Activated CD8-positive, alpha-beta T cell treated with anti-CD3 and anti-CD28 coated beads for 36 hours (primary cell): ENCODE results near the gene AFAP1. TPM values are rescaled to one million over a fixed set of nuclear protein-coding genes. Genes with fewer than 3 reads are reported as not detected.

Experiments used
- ATAC-seq: fragments of 200-7000 bp; cut with Tn5 transposase; one replicate; pipeline ENCODE4 v1.10.0; 2021; ENCODE audit warnings: mild to moderate bottlenecking, moderate library complexity
- CTCF ChIA-PET: fragments of 350-600 bp; sonication (Branson Sonifier 250); formaldehyde crosslinking; loops from one replicate; lab custom pipeline; 2021; ENCODE audit warnings: antibody characterized with exemption; lab: Charles Lee
- POLR2A ChIA-PET: fragments of 350-600 bp; sonication (Branson Sonifier 250); formaldehyde crosslinking; loops from one replicate; lab custom pipeline; 2021; ENCODE audit warnings: antibody characterized with exemption; lab: Charles Lee
- DNase-seq: peaks from one replicate; pipeline ENCODE4 v3.0.0-alpha.2; 2020
- H3K27ac Mint-ChIP-seq: one replicate; pipeline ENCODE4 v1.8.0; 2021; ENCODE audit warnings: mild to moderate bottlenecking, mixed read lengths
- H3K27me3 Mint-ChIP-seq: one replicate; pipeline ENCODE4 v1.8.0; 2021; ENCODE audit warnings: mixed read lengths
- H3K36me3 Mint-ChIP-seq: one replicate; pipeline ENCODE4 v1.8.0; 2021; ENCODE audit warnings: low read depth, mixed read lengths
- H3K4me1 Mint-ChIP-seq: one replicate; pipeline ENCODE4 v1.8.0; 2021; ENCODE audit warnings: low read depth, mixed read lengths
- H3K4me3 Mint-ChIP-seq: one replicate; pipeline ENCODE4 v1.8.0; 2021; ENCODE audit warnings: mild to moderate bottlenecking, moderate library complexity, mixed read lengths
- H3K9me3 Mint-ChIP-seq: one replicate; pipeline ENCODE4 v1.8.0; 2021; ENCODE audit warnings: mixed read lengths
- intact Hi-C: fragments of 100-400 bp; cut with micrococcal nuclease; formaldehyde crosslinking; loops from one replicate; pipeline ENCODE4 v1.10.0; 2022
- total RNA-seq, 2 experiments: library from RNA; stranded (reverse); gene quantifications; one replicate each; pipeline ENCODE4 v1.2.3, GENCODE V29; 2021
- TF ChIP-seq, protein P1 (sequence below): fragments of 200-600 bp; IDR thresholded peaks from one replicate; pipeline ENCODE4 v1.8.0; 2022; ENCODE audit warnings: antibody characterized with exemption, mild to moderate bottlenecking

Gene AFAP1
- total RNA-seq, 2 experiments from 2014 or later: 25.5 to 26.5 TPM

DNA sequence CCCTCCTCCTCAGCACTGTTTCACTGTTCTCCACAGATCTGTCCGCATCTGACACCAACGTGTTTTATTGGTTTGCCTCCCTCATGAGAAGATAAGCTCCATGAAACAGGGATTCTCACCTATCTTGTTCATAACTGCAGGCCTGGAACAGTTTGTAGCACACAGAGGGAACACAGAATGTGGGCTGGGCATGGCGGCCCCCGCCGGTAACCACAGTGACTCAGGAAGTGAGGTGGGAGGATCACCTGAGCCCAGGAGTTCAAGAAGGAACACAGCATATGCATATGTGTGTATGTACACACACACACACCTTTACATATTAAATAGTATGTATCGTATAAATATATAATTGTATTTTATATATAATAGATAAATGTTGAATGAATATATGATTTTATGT, 168.6 kb downstream of the AFAP1 start:
- ATAC-seq (peak; percentile 80), DNase-seq (peak; percentile 63)
- Mint-ChIP-seq H3K27me3 (no peaks in the 10 kb centered on the region), H3K9me3 (no peaks in the 10 kb centered on the region), H3K27ac (peak overlapping the region; percentile 68), H3K4me1 (peaks cover 23% of the 10 kb centered on the region), H3K36me3 (peaks cover 2% of the 10 kb centered on the region), H3K4me3 (no peak overlapping the region)
- CTCF ChIA-PET: interaction anchor here (1.0 to 6.6 kb wide), 5 partner anchors 9 to 34 kb away, joined by 3 to 33 read pairs (median 3); no protein-coding TSS in a partner anchor
- intact Hi-C loops: no loop called here
- POLR2A ChIA-PET: interaction anchor here (1.0 kb wide), 1 partner anchor 12 kb away, joined by 5 read pairs; no protein-coding TSS in a partner anchor
- TF ChIP-seq, protein P1, sequence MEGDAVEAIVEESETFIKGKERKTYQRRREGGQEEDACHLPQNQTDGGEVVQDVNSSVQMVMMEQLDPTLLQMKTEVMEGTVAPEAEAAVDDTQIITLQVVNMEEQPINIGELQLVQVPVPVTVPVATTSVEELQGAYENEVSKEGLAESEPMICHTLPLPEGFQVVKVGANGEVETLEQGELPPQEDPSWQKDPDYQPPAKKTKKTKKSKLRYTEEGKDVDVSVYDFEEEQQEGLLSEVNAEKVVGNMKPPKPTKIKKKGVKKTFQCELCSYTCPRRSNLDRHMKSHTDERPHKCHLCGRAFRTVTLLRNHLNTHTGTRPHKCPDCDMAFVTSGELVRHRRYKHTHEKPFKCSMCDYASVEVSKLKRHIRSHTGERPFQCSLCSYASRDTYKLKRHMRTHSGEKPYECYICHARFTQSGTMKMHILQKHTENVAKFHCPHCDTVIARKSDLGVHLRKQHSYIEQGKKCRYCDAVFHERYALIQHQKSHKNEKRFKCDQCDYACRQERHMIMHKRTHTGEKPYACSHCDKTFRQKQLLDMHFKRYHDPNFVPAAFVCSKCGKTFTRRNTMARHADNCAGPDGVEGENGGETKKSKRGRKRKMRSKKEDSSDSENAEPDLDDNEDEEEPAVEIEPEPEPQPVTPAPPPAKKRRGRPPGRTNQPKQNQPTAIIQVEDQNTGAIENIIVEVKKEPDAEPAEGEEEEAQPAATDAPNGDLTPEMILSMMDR: no peak

DNA sequence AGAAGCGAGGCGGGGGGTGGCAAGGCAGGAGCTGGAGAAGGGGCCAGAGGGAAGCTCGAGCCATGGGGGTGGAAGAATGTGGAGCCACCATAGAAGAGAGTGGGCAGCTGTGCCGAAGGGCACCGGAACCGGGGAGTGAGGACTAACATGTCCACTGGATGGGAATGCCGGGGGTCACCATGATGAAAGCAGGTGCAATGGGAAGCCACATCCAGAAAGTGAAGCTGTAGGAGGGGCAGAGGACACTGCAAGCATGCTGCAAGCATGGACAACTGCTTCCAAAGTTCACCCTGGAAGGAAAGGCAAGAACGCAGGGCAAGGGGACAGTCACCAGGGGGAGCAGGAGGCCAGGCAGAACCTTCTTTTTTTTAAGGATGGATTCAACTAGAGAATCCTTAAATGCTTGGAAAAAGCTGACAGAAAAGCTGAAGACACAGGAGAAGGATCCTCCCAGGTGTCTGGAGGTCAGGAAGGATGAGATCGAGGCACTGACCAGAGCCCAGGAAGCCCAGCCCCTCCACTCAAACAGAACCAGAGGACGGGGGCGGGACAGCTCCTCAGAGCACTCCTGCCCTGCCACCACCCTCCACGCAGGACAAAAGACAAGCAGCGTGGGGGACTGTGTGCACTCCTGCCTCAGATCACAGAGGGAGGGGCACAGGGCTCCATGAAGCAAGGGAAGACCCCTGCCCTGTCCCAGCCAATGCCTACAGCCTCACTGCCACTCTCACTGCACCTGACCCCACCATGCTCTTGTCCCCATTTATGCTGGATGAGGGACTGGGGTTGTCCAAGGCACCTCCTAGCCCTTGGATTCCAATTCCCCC, 169.2 kb downstream of the AFAP1 start:
- TF ChIP-seq, protein P1: no peak
- Mint-ChIP-seq H3K36me3 (peaks cover 2% of the 10 kb centered on the region), H3K27me3 (no peaks in the 10 kb centered on the region), H3K4me1 (peaks cover 23% of the 10 kb centered on the region), H3K27ac (peak overlapping the region; percentile 68), H3K4me3 (no peak overlapping the region), H3K9me3 (no peaks in the 10 kb centered on the region)
- DNase-seq: peak; percentile 28
- peak; percentile 29 for ATAC-seq
- intact Hi-C loops: no loop called here
- ChIA-PET CTCF (interaction anchor here (1.0 to 6.6 kb wide), 6 partner anchors 8 to 35 kb away, joined by 3 to 33 read pairs (median 3); no protein-coding TSS in a partner anchor), POLR2A (interaction anchor here (1.0 to 3.0 kb wide), 2 partner anchors 8 to 11 kb away, joined by 5 to 9 read pairs; no protein-coding TSS in a partner anchor)

DNA sequence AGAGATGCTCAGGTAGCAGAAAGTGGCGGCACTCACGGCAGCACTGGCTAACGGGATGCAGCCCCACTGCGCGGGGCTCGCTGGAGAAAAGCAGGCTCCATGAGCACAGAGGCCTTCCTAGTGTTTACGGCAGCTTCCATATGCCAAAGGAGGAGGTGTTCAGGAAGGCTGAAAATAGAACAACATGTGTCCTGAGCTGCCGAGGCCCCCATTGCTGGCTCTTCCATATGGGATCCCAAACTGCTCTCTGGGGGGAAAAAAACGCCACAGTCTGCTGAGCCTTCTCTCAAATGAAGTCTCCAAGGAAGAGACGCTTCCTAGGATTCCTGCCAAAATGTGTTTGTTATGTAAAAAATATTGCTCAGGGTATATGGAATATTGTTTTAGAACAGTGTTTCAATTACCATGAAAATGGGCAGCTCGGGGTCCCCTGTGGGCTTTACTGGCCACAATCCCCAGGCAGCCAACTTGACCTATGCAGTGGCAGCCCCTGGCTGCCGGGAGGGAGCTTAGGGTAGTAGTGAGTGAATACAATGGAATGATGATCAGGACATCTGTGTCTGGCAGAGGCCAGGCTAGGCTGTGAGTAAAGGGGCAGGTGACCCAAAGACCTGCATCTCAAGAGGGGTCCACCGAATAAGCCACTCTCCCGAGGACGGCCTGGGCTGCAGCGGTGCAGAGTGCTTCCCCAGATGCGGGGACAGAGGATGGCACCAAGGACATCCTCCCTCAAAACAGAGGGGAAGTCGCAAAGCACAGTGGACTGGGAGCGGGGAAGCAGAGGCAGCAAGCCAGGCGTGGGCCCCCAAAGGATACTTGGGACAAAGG, 170.1 kb downstream of the AFAP1 start:
- Mint-ChIP-seq H3K36me3 (peaks cover 2% of the 10 kb centered on the region), H3K27me3 (no peaks in the 10 kb centered on the region), H3K9me3 (no peaks in the 10 kb centered on the region), H3K27ac (no peak overlapping the region), H3K4me1 (peaks cover 25% of the 10 kb centered on the region), H3K4me3 (no peak overlapping the region)
- no peak for ATAC-seq
- intact Hi-C loops: no loop called here
- no peak for DNase-seq
- ChIA-PET POLR2A (interaction anchor here (0.6 to 3.0 kb wide), 4 partner anchors 9 to 88 kb away, joined by 3 to 9 read pairs (median 5); no protein-coding TSS in a partner anchor), CTCF (interaction anchor here (1.0 to 6.6 kb wide), 4 partner anchors 10 to 33 kb away, joined by 3 to 33 read pairs (median 3); no protein-coding TSS in a partner anchor)
- TF ChIP-seq, protein P1: no peak

DNA sequence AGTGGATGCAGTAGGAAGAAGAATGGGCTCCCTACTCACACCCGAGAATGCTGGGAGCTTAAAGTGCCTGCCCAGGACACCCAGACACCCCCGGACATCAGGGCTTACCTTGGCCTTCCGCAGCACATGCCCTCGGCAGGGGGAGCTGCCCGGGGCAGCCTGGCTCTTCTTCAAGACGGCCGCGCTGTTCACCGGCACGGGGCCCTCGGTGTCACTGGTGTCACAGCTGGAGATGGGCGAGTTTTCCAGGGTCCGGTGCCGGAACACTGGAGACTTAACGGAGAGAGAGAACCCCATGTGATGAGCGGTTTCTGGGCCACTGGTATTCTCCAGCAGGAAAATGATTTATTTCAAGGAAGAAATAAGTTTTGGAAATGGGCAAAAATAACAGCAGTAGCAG, 170.9 kb downstream of the AFAP1 start:
- Mint-ChIP-seq H3K27me3 (no peaks in the 10 kb centered on the region), H3K9me3 (no peaks in the 10 kb centered on the region), H3K4me3 (no peak overlapping the region), H3K36me3 (peaks cover 2% of the 10 kb centered on the region), H3K27ac (no peak overlapping the region), H3K4me1 (peaks cover 25% of the 10 kb centered on the region)
- TF ChIP-seq, protein P1: no peak
- DNase-seq: no peak
- ChIA-PET POLR2A (interaction anchor here (1.0 to 3.0 kb wide), 2 partner anchors 10 to 33 kb away, joined by 5 to 9 read pairs; no protein-coding TSS in a partner anchor), CTCF (interaction anchor here (1.0 to 6.6 kb wide), 3 partner anchors 9 to 34 kb away, joined by 3 to 33 read pairs (median 3); no protein-coding TSS in a partner anchor)
- no peak for ATAC-seq
- intact Hi-C loops: no loop called here
